Measurements from ENCODE around the gene PAF1. TPM values are rescaled to one million over a fixed set of nuclear protein-coding genes. Genes with fewer than 3 reads are reported as not detected.

PAF1 gene
- total and polyA plus RNA-seq, 2 donors (not counting 3 experiments of a cell fraction or from before 2014, with no cell fraction given), result 55.1 to 90.8 TPM

GRCh38 chr19:39380521-39381502 lies 10.1 kb downstream of the PAF1 start:
- intact Hi-C loops (cut with micrococcal nuclease), result no loop called here
- TF ChIP-seq GATA2 (IDR thresholded peaks at IDR 0.05; ENCODE audit: insufficient read depth, insufficient read length, low read depth, low read length) (no peak), MAX (IDR thresholded peaks at IDR 0.05; ENCODE audit: insufficient read depth, insufficient read length) (no peak), MYC (IDR thresholded peaks at IDR 0.05; ENCODE audit: low read depth, low read length) (no peak), EZH2 (IDR thresholded peaks at IDR 0.05; ENCODE audit: borderline replicate concordance, low read depth, low read length, severe bottlenecking) (no peak), POLR2A (IDR thresholded peaks at IDR 0.05; ENCODE audit: low read depth, low read length) (no peak), CTCF (IDR thresholded peaks at IDR 0.05; ENCODE audit: extremely low read depth in 1 of 2, insufficient read depth in 1 of 2, low read depth in 1 of 2, low read length in 2 of 2) (no peak), JUN (IDR thresholded peaks at IDR 0.05; ENCODE audit: borderline replicate concordance, insufficient read depth, insufficient read length, low read depth) (no peak), FOS (IDR thresholded peaks at IDR 0.05; ENCODE audit: borderline replicate concordance, insufficient read depth, low read length) (no peak), POLR2AphosphoS5 (IDR thresholded peaks at IDR 0.05; ENCODE audit: insufficient read depth, low read depth, low read length) (no peak)
- dilution Hi-C loops (cut with MboI; ENCODE audit: extremely low pct_ligation_motif_present, low sequenced_read_pairs), result no loop called here
- CTCF ChIA-PET, result no interaction called here
- no peaks in the 10 kb centered on the region for H3K27me3 ChIP-seq (ENCODE audit: control insufficient read depth in 2 of 2, insufficient read depth in 2 of 2, low read length in 2 of 2)
- no peaks in the 10 kb centered on the region for H3K9me1 ChIP-seq (replicated peaks; ENCODE audit: control insufficient read depth, extremely low read depth, insufficient read depth, low read length)
- no peaks in the 10 kb centered on the region for H3K9me3 ChIP-seq (replicated peaks; ENCODE audit: control insufficient read depth, insufficient read depth, low read length)
- DNase-seq (ENCODE audit: low read depth, low spot score) (no peak), FAIRE-seq (no peak)
- peaks cover 17 to 72% of the 10 kb centered on the region in 2 experiments for H3K36me3 ChIP-seq (ENCODE audit: control insufficient read depth in 2 of 2, extremely low read depth in 1 of 2, insufficient read depth in 2 of 2, low read length in 2 of 2)
- H3K4me2 ChIP-seq (ENCODE audit: insufficient read depth, low read length), result no peak overlapping the region
- H4K20me1 ChIP-seq (replicated peaks; ENCODE audit: control insufficient read depth, extremely low read depth, insufficient read depth, low read length), result no peaks in the 10 kb centered on the region
- H3K79me2 ChIP-seq (ENCODE audit: control insufficient read depth, insufficient read depth, low read length), result no peaks in the 10 kb centered on the region
- no peak overlapping the region for H2AFZ ChIP-seq (ENCODE audit: low read depth, low read length)
- H3K4me1 ChIP-seq (ENCODE audit: control insufficient read depth, extremely low read depth, insufficient read depth, low read length), result no peaks in the 10 kb centered on the region
- H3K4me3 ChIP-seq (replicated peaks in 1 of 3; ENCODE audit: insufficient read depth in 1 of 3, low read depth in 1 of 3, low read length in 3 of 3), result no peak overlapping the region
- no peak overlapping the region for H3K9ac ChIP-seq (replicated peaks; ENCODE audit: extremely low read depth, insufficient read depth, low read length)
- no peak overlapping the region for H3K27ac ChIP-seq (ENCODE audit: insufficient read depth, low read depth, low read length)
- POLR2A ChIA-PET, result no interaction called here
- no TSS peak for BruUV-seq (replicated peaks)

All from endothelial cell of umbilical vein (primary cell).